SK-N-SH (cell line): Measurements from ENCODE around the gene OTOP1.
"Not testable (repeated sequence)": the region's sequence is repeated elsewhere in the genome, so short reads cannot be mapped to it uniquely, and the experiment has no call there.

Experiments
- CTCF ChIP-seq: fragments of 200-600 bp; sonication (generic); IDR thresholded peaks from 2 replicates; pipeline ENCODE4 v1.6.1; 2017; ENCODE audit warnings: antibody characterized with exemption, mild to moderate bottlenecking, moderate library complexity
- ELF1 ChIP-seq: IDR thresholded peaks from 2 replicates; pipeline ENCODE4 v1.4.0; 2012
- EP300 ChIP-seq, 2 experiments: IDR thresholded peaks; 2 replicates each; pipeline versions ENCODE4 v1.4.0 to v1.6.1; 2012; ENCODE audit warnings: borderline replicate concordance in 1 of 2, low read depth in 1 of 2, low read length in 1 of 2
- FOXM1 ChIP-seq: IDR thresholded peaks from 2 replicates; pipeline ENCODE4 v1.4.0; 2012; ENCODE audit warnings: low read depth, mild to moderate bottlenecking
- GATA2 ChIP-seq: sonication (generic); formaldehyde crosslinking; IDR thresholded peaks from 2 replicates; pipeline ENCODE4 v1.5.0; 2020; ENCODE audit warnings: mild to moderate bottlenecking, missing genetic modification reagents
- JUND ChIP-seq: IDR thresholded peaks from 2 replicates; pipeline ENCODE4 v1.4.0; 2012
- MAX ChIP-seq: IDR thresholded peaks from 2 replicates; pipeline ENCODE4 v1.4.0; 2012; ENCODE audit warnings: low read depth
- NRF1 ChIP-seq: IDR thresholded peaks from 2 replicates; pipeline ENCODE4 v1.6.1; 2012; ENCODE audit warnings: low read depth, mild to moderate bottlenecking, low read length
- PBX3 ChIP-seq: IDR thresholded peaks from 2 replicates; pipeline ENCODE4; 2012
- POLR2AphosphoS5 ChIP-seq: IDR thresholded peaks from 2 replicates; pipeline ENCODE4 v1.6.1; 2012; ENCODE audit warnings: low read depth, low read length
- RAD21 ChIP-seq: IDR thresholded peaks from 2 replicates; pipeline ENCODE4 v1.6.1; 2012; ENCODE audit warnings: mild to moderate bottlenecking, low read length
- RFX5 ChIP-seq: IDR thresholded peaks from 2 replicates; pipeline ENCODE4 v1.6.1; 2012; ENCODE audit warnings: mild to moderate bottlenecking, improper control_type of control experiment, low read length
- TEAD4 ChIP-seq: IDR thresholded peaks from 2 replicates; pipeline ENCODE4 v1.4.0; 2012; ENCODE audit warnings: mild to moderate bottlenecking, borderline replicate concordance; ENCODE audit not compliant: insufficient read depth
- USF2 ChIP-seq: fragments of 150-350 bp; IDR thresholded peaks from 2 replicates; pipeline ENCODE4 v1.6.1; 2017; ENCODE audit warnings: antibody characterized with exemption, low read length, low read depth, borderline replicate concordance

- not testable (repeated sequence) for TF ChIP-seq ELF1; TEAD4; CTCF; EP300 (IDR thresholded peaks at IDR 0.05; ENCODE audit: borderline replicate concordance in 1 of 2, low read depth in 1 of 2, low read length in 1 of 2); USF2; PBX3; POLR2AphosphoS5; MAX; RAD21; JUND; GATA2 (CRISPR knock-in tag); RFX5; NRF1; FOXM1
Measured at GRCh38 chr4:4162186-4162585, 64.5 kb downstream of the OTOP1 start.
